Epithelial cell of esophagus (primary cell): Measurements from ENCODE around the gene AFAP1L1.

Experiments used
- DNase-seq: peaks from one replicate; pipeline ENCODE4 v3.0.0; 2010; ENCODE audit warnings: low read depth
- H3K4me3 ChIP-seq: 2 replicates; pipeline ENCODE4 v1.5.1; 2011; ENCODE audit warnings: mild to moderate bottlenecking, low read length, control low read depth
- TF ChIP-seq, protein P1 (sequence below): IDR thresholded peaks from 2 replicates; pipeline ENCODE4 v1.5.1; 2011; ENCODE audit warnings: low read depth, mild to moderate bottlenecking, low read length, control low read depth, inconsistent platforms; ENCODE audit not compliant: insufficient read depth; ENCODE audit errors: missing control alignments

The AFAP1L1 gene

DNA sequence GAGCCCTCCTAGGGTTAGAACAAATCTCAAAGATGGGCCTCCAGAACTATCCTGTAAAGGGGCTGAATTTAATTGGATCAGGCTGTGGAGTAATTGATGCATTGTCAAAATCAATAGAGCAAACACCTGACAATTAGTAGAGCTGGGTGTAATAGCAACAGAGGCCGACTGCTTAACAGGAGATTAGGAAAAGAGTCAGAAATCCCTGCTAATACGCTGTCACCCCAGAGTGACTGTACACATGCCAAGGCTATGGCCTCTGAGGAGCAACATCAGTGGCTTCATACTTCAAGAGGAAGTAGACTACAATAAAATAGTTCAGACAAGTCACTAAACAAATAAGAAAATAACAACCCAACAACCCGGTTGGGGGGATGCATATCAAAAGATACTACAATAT lies 55.0 kb downstream of the AFAP1L1 start:
- DNase-seq = no peak
- TF ChIP-seq, protein P1, sequence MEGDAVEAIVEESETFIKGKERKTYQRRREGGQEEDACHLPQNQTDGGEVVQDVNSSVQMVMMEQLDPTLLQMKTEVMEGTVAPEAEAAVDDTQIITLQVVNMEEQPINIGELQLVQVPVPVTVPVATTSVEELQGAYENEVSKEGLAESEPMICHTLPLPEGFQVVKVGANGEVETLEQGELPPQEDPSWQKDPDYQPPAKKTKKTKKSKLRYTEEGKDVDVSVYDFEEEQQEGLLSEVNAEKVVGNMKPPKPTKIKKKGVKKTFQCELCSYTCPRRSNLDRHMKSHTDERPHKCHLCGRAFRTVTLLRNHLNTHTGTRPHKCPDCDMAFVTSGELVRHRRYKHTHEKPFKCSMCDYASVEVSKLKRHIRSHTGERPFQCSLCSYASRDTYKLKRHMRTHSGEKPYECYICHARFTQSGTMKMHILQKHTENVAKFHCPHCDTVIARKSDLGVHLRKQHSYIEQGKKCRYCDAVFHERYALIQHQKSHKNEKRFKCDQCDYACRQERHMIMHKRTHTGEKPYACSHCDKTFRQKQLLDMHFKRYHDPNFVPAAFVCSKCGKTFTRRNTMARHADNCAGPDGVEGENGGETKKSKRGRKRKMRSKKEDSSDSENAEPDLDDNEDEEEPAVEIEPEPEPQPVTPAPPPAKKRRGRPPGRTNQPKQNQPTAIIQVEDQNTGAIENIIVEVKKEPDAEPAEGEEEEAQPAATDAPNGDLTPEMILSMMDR = no peak
- H3K4me3 ChIP-seq = no peak overlapping the region

DNA sequence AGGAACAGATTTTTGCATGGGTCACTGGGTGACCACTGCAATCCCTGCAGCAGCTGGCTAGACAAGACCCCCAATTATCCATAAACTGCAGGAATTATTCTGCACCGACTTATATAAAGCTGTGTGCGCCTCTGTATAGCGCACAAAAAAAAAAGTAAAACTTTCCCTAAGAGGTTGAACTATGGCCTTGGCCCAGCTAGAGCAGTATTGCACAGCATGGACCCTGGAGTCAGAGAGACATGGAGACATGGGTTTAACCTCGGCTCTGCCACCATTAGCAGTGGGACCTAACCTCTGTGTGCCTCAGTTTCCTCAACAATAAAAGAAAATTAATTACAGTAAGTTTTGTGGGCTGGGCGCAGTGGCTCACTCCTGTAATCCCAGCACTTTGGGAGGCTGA lies 56.5 kb downstream of the AFAP1L1 start:
- H3K4me3 ChIP-seq = no peak overlapping the region
- no peak for DNase-seq
- TF ChIP-seq, protein P1 = no peak

DNA sequence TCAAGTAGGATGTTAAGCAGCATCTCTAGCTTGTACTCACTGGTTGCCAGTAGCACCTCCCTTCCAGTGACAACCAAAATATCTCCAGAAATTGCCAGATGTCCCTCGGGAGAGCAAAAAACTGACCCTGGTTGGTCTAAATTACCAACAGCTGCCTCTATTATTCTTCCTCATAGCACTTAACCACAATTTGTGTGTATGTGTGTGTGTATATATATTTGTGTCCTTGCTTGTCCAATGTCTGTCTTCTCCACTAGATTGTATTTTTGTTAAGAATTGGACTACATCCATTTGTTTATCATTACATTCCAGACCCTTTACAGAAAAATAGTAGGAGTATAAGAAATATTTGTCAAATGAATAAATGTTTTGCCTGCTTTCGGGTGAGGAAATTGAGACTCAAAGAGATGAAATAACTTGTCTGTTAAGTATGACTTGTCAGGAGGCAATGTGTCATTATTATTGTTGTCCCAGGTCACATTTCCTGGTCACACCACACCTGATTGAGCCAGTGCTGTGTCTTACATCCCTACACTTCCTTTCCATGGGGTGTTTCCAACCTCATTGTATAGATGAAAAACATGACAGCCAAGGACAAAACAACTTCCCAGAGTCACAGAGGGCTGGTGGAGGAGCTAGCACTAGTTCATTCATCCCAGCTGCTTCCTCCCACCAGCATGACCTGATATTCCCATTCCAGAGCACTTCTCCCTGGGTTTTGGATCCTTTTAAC lies 62.2 kb downstream of the AFAP1L1 start:
- TF ChIP-seq, protein P1 = no peak
- DNase-seq = peak; percentile 90
- H3K4me3 ChIP-seq = no peak overlapping the region

DNA sequence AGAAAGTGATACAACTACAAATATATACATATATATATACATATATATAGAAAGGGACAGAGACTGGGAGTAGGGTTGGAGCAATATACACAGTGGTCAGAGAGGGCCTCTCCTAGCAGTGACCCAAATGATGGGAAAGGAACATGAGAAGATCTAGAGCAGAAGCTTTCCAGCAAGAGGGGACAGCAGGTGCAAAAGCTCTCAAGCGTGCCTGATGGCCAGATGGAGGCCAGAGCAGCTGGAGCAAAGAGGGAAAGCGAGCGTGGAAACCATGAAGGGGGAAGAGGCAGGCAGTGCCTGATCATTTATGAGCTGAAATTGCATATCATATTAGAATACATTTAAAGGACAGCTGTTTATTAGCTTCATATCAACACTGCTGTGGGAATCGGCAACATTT lies 66.1 kb downstream of the AFAP1L1 start:
- no peak for DNase-seq
- no peak overlapping the region for H3K4me3 ChIP-seq
- TF ChIP-seq, protein P1 = no peak

DNA sequence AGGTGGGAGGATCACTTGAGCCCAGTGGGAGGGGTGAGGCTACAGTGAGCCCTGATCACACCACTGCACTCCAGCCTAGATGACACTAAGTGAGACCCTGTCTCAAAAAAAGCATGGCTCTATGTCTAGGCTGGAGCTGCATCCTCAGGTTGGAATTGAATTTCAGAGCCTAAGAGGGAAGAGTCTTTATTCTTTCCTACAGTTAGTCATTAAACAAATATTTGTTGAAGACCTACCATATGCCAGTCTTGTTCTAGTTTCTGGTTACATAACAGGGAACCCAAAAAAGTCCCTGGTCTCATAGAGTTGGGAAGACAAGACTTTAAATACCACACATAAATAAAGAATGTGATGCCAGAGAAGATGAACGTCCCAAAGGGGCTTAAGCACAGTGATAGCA lies 66.7 kb downstream of the AFAP1L1 start:
- TF ChIP-seq, protein P1 = no peak
- H3K4me3 ChIP-seq = no peak overlapping the region
- peak; percentile 47 for DNase-seq

DNA sequence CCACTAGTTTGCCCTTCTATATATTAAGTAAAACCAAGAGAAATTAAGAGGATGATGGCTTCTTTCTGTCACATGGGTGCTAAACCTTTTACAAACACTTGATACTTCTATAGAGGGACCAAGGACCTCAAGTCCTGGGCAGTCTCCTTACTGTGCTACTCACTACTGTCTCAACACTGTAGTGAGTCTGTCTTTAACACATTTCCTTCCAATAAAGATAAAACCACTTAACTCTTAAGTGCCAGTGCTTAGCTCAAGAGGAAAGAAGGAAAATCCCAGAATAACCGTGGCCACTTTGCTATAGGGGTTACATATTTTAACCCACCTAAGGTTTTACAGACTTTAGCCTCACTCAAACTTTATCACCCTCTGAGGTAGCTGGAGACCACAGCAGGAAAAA lies 69.3 kb downstream of the AFAP1L1 start:
- DNase-seq = no peak
- TF ChIP-seq, protein P1 = no peak
- H3K4me3 ChIP-seq = no peak overlapping the region

DNA sequence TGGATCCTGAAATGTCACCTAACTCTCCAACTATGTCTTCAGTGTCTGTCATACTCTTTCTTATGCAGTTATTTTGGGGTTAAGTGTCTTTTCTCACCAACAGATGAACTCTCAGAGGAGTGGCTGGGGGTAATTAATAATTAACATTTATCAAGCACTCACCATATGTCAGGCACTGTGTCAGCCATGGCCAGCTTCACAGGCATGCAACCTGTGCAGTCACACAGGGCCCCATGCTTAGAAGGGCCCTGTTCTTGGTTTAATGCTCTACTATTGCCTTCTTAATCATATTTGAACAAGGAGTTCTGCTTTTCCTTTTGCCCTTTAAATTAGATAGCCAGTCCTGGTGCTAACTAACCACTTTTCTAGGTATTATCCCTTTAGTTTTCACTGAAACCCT lies 70.2 kb downstream of the AFAP1L1 start:
- H3K4me3 ChIP-seq = no peak overlapping the region
- DNase-seq = no peak
- TF ChIP-seq, protein P1 = no peak
